HG02938 (cell line): ENCODE data around the gene TGFBI.

Source experiments
- ATAC-seq: cut with Tn5 transposase; IDR thresholded peaks from one replicate; pipeline ENCODE4 v1.9.1; 2021; ENCODE audit warnings: mild to moderate bottlenecking, moderate library complexity; ENCODE audit not compliant: unreplicated experiment

Gene TGFBI

DNA sequence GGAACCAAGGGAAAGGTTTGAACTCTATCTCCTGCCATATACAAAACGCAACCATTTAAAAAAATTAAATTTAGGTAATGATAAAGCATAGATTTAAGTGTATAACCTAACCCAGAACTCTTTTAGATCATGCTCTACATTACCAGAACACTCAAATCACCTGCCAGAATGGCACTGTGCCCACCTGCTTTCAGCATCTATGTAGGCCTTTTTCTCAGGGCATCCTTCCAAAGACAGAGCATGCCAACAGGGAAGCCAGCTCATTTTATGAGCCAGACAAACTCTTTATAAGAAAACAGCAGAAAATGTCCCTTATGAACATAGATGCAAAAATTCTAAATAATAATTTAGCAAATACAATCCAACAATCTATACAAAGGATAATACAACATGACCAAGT, 55.9 kb downstream of the TGFBI start:
- no peak for ATAC-seq

DNA sequence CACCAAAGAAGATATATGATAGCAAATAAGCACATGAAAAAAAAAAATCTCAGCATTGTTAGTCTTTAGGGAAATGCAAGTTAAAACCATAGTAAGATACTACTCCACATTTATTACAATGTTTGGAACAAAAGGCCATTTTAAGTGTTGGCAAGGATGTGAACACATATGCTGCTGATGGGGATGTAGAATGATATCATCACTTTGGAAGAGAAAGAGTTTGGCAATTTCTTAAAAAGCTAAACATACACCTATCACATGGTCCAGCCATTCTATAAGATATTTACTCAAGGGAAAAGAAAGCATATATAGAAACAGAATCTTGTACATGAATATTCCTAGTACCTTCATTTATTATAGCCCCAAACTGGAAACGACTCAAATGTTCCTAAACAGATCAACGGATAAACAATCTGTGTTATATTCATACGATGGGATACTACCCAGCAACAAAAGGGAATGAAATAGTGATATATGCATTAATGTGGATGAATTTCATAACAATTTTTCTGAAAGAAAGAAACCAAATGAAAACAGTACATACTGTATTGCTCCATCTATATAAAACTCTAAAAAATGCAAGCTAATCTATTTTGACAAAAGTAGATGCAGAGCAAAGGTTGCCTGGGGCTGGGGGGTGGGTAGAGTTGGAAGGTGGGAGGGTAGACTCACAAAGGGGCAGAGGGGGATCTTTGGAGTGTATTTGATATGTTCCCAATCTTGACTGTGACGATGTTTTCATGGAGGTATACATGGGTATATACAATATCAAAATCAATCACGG, 58.2 kb downstream of the TGFBI start:
- no peak for ATAC-seq

- no peak for ATAC-seq
Measured at GRCh38 chr5:136087961-136088871, 59.4 kb downstream of the TGFBI start.

- no peak for ATAC-seq
Measured at GRCh38 chr5:136089791-136090190, 61.0 kb downstream of the TGFBI start.

- ATAC-seq, result no peak
Measured at GRCh38 chr5:136090319-136090718, 61.5 kb downstream of the TGFBI start.

- no peak for ATAC-seq
Measured at GRCh38 chr5:136094189-136094912, 65.6 kb downstream of the TGFBI start.

- ATAC-seq, result no peak
Measured at GRCh38 chr5:136094913-136095641, 66.3 kb downstream of the TGFBI start.

DNA sequence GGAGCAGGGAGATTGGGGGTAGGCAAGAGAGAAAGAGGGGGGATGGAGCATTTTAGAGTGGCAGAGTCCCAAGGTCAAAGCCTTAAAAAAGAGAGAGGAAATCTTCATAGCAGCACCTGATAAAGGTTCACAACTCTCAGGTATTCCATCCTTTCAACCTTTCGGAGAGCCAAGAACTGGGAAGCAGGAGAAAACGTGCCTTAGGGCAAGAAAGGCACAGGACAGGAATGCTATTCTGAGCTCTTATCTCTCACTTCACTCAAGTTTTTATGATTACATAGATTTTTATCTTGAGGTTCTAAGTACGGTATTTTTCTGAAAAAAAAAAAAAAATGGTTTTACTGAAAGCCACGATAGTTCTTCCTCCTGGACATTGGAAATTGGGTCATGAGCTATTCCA, 69.4 kb downstream of the TGFBI start:
- no peak for ATAC-seq

- ATAC-seq, result no peak
Measured at GRCh38 chr5:136099870-136100269, 71.1 kb downstream of the TGFBI start.

- ATAC-seq, result no peak
Measured at GRCh38 chr5:136101884-136102283, 73.1 kb downstream of the TGFBI start.

GRCh38 chr5:136103118-136103517, 74.3 kb downstream of the TGFBI start:
- ATAC-seq, result peak; percentile 70

DNA sequence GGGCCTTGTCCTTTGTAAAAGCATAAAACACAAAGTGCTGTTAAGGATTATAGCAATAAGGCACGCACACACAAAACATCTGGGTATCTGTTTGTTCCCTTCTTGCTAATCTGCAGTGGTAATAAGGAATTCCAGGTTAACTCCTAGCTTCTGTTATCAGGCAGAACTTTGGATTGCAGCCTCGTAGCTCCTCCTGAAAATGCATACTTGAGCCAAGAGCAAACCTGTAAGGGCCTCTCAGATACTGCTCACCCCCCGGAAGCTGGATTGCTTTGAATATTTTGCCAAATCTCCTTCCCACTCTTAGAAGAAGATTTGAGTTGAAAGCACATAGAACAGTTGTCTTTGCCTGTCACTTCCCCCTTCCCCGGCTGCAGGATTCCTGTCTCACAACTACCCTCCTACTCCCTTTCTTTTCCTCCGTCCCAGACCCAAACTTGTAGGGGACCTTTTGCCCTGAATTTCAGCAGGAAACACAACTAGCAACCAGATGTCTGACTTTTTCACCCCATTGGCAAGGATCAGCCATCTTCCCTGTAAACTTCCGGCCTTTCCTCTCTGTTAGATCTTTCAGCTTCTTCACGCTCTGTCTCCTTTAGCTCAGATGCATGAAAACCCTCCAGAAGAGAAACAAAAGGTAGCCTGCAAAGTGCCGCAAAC, 75.6 kb downstream of the TGFBI start:
- ATAC-seq, result no peak

- ATAC-seq, result no peak
Measured at GRCh38 chr5:136106351-136107031, 77.7 kb downstream of the TGFBI start.

DNA sequence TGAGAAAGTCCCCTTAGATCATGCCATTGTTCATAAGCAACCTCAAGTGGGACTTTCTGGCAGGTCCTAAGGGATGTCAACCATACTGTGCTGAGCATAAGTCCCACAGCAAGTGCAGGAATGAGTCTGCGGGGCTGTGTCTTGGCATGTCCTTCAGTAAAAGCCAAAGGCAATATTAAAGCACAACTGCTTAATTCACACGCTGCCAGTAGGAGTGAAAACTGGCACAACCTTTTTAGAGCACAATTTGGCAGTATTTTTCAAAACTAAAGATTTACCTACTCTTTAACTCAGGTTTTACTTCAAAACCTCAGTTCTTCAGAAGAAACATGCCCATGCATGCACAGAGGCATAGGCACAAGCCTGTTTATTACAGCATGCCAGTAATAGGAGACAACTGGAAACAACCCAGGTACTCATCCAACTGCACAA, 79.4 kb downstream of the TGFBI start:
- peak; percentile 55 for ATAC-seq

- no peak for ATAC-seq
Measured at GRCh38 chr5:136108766-136109165, 80.0 kb downstream of the TGFBI start.

GRCh38 chr5:136109453-136110135, 80.8 kb downstream of the TGFBI start:
- ATAC-seq, result no peak
